IMR-90 (cell line): ENCODE results near the gene PAM16. TPM values are rescaled to one million over a fixed set of nuclear protein-coding genes. Genes with fewer than 3 reads are reported as not detected.

Source experiments
- ATAC-seq: fragments of 200-7000 bp; cut with Tn5 transposase; 2 replicates; pipeline ENCODE4 v1.9.1; 2020; ENCODE audit warnings: low read depth, mild to moderate bottlenecking, moderate library complexity
- BruUV-seq: library from RNA; stranded (reverse); fragments of 400-500 nt; replicated peaks from 2 replicates; lab custom pipeline; 2021; lab: Mats Ljungman, UMichigan
- CTCF ChIA-PET: fragments of 300-600 bp; formaldehyde crosslinking; extraction: SDS; loops from one replicate; lab custom pipeline; 2021; ENCODE audit warnings: antibody characterized with exemption; lab: Yijun Ruan, JAX
- POLR2A ChIA-PET: fragments of 300-600 bp; sonication (Branson Sonifier 250); formaldehyde crosslinking; loops from one replicate; lab custom pipeline; 2022; ENCODE audit warnings: antibody characterized with exemption; ENCODE audit not compliant: unreplicated experiment; lab: Charles Lee
- DNase-seq: peaks from one replicate; pipeline ENCODE4 v3.0.0; 2013
- H2AFZ ChIP-seq: replicated peaks from 2 replicates; pipeline ENCODE3; 2013; ENCODE audit warnings: low read length, mild to moderate bottlenecking; ENCODE audit not compliant: poor library complexity
- H2AK5ac ChIP-seq: 2 replicates; pipeline ENCODE4 v1.6.1; 2013; ENCODE audit warnings: low read depth, low read length, inconsistent platforms
- H2AK9ac ChIP-seq: replicated peaks from 2 replicates; pipeline ENCODE3; 2013; ENCODE audit warnings: mild to moderate bottlenecking, low read depth, low read length, moderate library complexity; ENCODE audit not compliant: poor library complexity
- H2BK120ac ChIP-seq: 2 replicates; pipeline ENCODE4 v1.6.1; 2013; ENCODE audit warnings: low read depth, low read length, inconsistent platforms
- H2BK15ac ChIP-seq: 3 replicates; pipeline ENCODE4 v1.6.1; 2013; ENCODE audit warnings: low read depth, low read length, inconsistent platforms
- H2BK20ac ChIP-seq: 2 replicates; pipeline ENCODE4 v1.6.1; 2013; ENCODE audit warnings: low read depth, mild to moderate bottlenecking, inconsistent platforms, low read length, moderate library complexity
- H2BK5ac ChIP-seq: 2 replicates; pipeline ENCODE4 v1.6.1; 2013; ENCODE audit warnings: mild to moderate bottlenecking, low read depth, low read length, inconsistent platforms; ENCODE audit not compliant: poor library complexity, severe bottlenecking
- H3K14ac ChIP-seq: replicated peaks from 2 replicates; pipeline ENCODE4 v1.6.1; 2013; ENCODE audit warnings: low read depth, low read length, inconsistent platforms
- H3K18ac ChIP-seq: 2 replicates; pipeline ENCODE4 v1.6.1; 2013; ENCODE audit warnings: low read depth, low read length, control low read depth
- H3K23ac ChIP-seq: 2 replicates; pipeline ENCODE4 v1.6.1; 2013; ENCODE audit warnings: low read depth, low read length, inconsistent platforms
- H3K27ac ChIP-seq: 2 replicates; pipeline ENCODE4 v1.5.1; 2013; ENCODE audit warnings: mild to moderate bottlenecking, control low read depth, low read length; ENCODE audit not compliant: insufficient read depth
- H3K27me3 ChIP-seq: 2 replicates; pipeline ENCODE4 v1.6.1; 2013; ENCODE audit warnings: low read length; ENCODE audit not compliant: control insufficient read depth, insufficient read depth
- H3K36me3 ChIP-seq: 2 replicates; pipeline ENCODE4 v1.6.1; 2013; ENCODE audit warnings: low read length, mixed read lengths; ENCODE audit not compliant: control insufficient read depth, insufficient read depth
- H3K4ac ChIP-seq: 2 replicates; pipeline ENCODE4 v1.6.1; 2013; ENCODE audit warnings: low read depth, low read length, inconsistent platforms
- H3K4me1 ChIP-seq: 2 replicates; pipeline ENCODE4 v1.6.1; 2013; ENCODE audit warnings: low read length, mixed read lengths; ENCODE audit not compliant: control insufficient read depth, insufficient read depth
- H3K4me2 ChIP-seq: 2 replicates; pipeline ENCODE4 v1.6.1; 2013; ENCODE audit warnings: low read depth, mild to moderate bottlenecking, control low read depth, low read length, moderate library complexity
- H3K4me3 ChIP-seq: 2 replicates; pipeline ENCODE4 v1.5.1; 2013; ENCODE audit warnings: low read depth, mild to moderate bottlenecking, control low read depth, low read length, moderate library complexity; ENCODE audit not compliant: insufficient read depth
- H3K56ac ChIP-seq: 2 replicates; pipeline ENCODE4 v1.6.1; 2013; ENCODE audit warnings: low read length, inconsistent platforms; ENCODE audit not compliant: insufficient read depth; ENCODE audit errors: extremely low read depth
- H3K79me1 ChIP-seq, 2 experiments: 2 replicates each; pipeline ENCODE4 v1.6.1; 2013; ENCODE audit warnings: low read length in 2 of 2, inconsistent platforms in 1 of 2, low read depth in 1 of 2
- H3K9ac ChIP-seq: 2 replicates; pipeline ENCODE4 v1.6.1; 2013; ENCODE audit warnings: low read depth, low read length, control low read depth
- H3K9me1 ChIP-seq: 2 replicates; pipeline ENCODE4 v1.6.1; 2013; ENCODE audit warnings: low read length, inconsistent platforms; ENCODE audit not compliant: insufficient read depth
- H3K9me3 ChIP-seq: 2 replicates; pipeline ENCODE4 v1.6.1; 2013; ENCODE audit warnings: low read length; ENCODE audit not compliant: control insufficient read depth, insufficient read depth
- H4K20me1 ChIP-seq: 2 replicates; pipeline ENCODE4 v1.6.1; 2013; ENCODE audit warnings: low read length, inconsistent platforms; ENCODE audit not compliant: insufficient read depth
- H4K5ac ChIP-seq: 2 replicates; pipeline ENCODE4 v1.6.1; 2013; ENCODE audit warnings: mild to moderate bottlenecking, low read depth, low read length, control low read depth
- H4K8ac ChIP-seq, 2 experiments: 2 replicates each; pipeline ENCODE4 v1.6.1; 2013; ENCODE audit warnings: low read depth in 2 of 2, low read length in 2 of 2, control low read depth in 1 of 2, inconsistent platforms in 1 of 2
- H4K91ac ChIP-seq: 2 replicates; pipeline ENCODE4 v1.6.1; 2013; ENCODE audit warnings: low read depth, low read length, inconsistent platforms; ENCODE audit not compliant: insufficient read depth
- BHLHE40 ChIP-seq: fragments of 150-350 bp; IDR thresholded peaks from 2 replicates; pipeline ENCODE4 v1.6.1; 2016; ENCODE audit warnings: mild to moderate bottlenecking, low read depth, low read length
- CEBPB ChIP-seq: IDR thresholded peaks from 2 replicates; pipeline ENCODE4 v1.6.1; 2012; ENCODE audit warnings: low read depth, low read length, improper control_type of control experiment
- FOS ChIP-seq: fragments of 150-350 bp; IDR thresholded peaks from 2 replicates; pipeline ENCODE4 v1.6.1; 2016; ENCODE audit warnings: low read depth, low read length
- RCOR1 ChIP-seq: IDR thresholded peaks from 2 replicates; pipeline ENCODE4 v1.6.1; 2012; ENCODE audit warnings: mild to moderate bottlenecking, low read length, improper control_type of control experiment; ENCODE audit not compliant: insufficient replicate concordance
- RFX5 ChIP-seq: IDR thresholded peaks from 2 replicates; pipeline ENCODE4 v1.8.0; 2012; ENCODE audit warnings: low read depth, mild to moderate bottlenecking, low read length, moderate library complexity
- WGBS, 2 experiments: methylation state at CpG; one replicate each; pipeline versions ENCODE4 v1.1.5 to v1.1.7; 2013; ENCODE audit warnings: missing lambda C conversion rate in 2 of 2; ENCODE audit not compliant: insufficient read length in 1 of 2; ENCODE audit errors: extremely low coverage in 2 of 2; 5-methylcytosine and 5-hydroxymethylcytosine counted together
- dilution Hi-C: fragments of 300-500 bp; cut with HindIII; formaldehyde crosslinking; loops from one replicate; pipeline ENCODE4 v1.14.3; 2018; ENCODE audit warnings: low sequenced_read_pairs; ENCODE audit not compliant: unreplicated experiment
- in situ Hi-C: fragments of 300-500 bp; cut with MboI; formaldehyde crosslinking; loops from 3 replicates; pipeline ENCODE4 v1.14.3; 2019; ENCODE audit warnings: low sequenced_read_pairs, inconsistent platforms, mixed read lengths
- intact Hi-C: fragments of 100-400 bp; cut with micrococcal nuclease; formaldehyde crosslinking; loops from 2 replicates; pipeline ENCODE4 v1.10.0; 2022
- polyA plus RNA-seq, 3 experiments: library from polyadenylated mRNA; depleted of rRNA; stranded (reverse); fragments of >200 nt; gene quantifications; 2 replicates each; pipeline ENCODE4 v1.2.3, GENCODE V29; 2012; ENCODE audit warnings: low replicate concordance in 1 of 3
- total RNA-seq: library from RNA; depleted of rRNA; stranded (reverse); fragments of >200 nt; gene quantifications from 2 replicates; pipeline ENCODE4 v1.2.3, GENCODE V29; 2012
- TF ChIP-seq, protein P1 (sequence below): fragments of 150-350 bp; IDR thresholded peaks from 2 replicates; pipeline ENCODE4 v1.6.1; 2016; ENCODE audit warnings: low read depth, mild to moderate bottlenecking, low read length, moderate library complexity, borderline replicate concordance
- TF ChIP-seq, protein P2 (sequence below): fragments of 150-350 bp; IDR thresholded peaks from 2 replicates; pipeline ENCODE4 v1.6.1; 2017; ENCODE audit warnings: mild to moderate bottlenecking, antibody characterized with exemption, low read length, low read depth

PAM16 gene
- total and polyA plus RNA-seq, 2 of the 4 experiments (the other 2 are of a cell fraction) = 17.9 to 48.4 TPM

DNA sequence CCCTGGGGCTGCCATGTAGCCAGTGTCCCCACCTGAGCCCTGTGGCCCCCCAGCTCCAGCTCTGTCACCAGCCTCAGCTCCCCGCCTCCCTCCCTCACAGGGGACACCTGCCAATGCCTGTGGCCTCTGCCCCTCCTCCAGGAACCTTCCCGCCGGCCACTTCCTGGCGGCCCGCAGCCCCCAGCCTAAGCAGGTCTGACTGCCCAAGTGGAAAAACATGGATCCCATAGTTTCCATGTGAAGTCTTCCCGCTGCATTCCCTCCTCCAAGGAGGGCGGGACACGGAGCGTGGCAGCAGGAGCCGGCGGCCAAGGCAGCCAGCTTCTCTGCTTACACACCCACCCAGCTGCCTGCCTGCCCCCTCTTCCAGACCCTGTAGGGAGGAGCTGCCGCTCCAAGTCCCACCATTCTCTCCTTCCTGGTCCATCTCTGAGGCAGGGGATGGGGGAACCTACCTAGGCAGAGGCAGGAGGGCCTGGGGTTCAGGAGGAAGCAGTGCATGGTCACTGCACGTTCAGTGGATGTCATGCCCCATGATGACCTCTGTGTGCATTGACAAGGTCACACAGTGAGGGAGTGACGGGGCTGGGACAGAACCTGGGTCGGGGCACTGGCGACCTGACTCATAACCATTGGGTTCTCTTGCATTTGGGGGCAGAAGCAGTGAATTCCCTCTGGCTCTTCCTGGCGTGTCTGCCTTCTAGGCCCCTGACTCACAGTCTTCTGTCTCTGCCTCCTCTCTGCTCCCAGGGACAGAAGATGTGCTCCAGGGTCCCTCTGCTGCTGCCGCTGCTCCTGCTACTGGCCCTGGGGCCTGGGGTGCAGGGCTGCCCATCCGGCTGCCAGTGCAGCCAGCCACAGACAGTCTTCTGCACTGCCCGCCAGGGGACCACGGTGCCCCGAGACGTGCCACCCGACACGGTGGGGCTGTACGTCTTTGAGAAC is 29.3 kb upstream of the PAM16 start:
- Histone ChIP-seq H3K18ac (no peak overlapping the region), H2BK5ac (no peak overlapping the region), H3K27me3 (no peaks in the 10 kb centered on the region), H3K4me2 (no peak overlapping the region), H3K56ac (no peak overlapping the region), H3K9me3 (no peaks in the 10 kb centered on the region), H4K91ac (no peak overlapping the region), H2AK5ac (peak overlapping the region; percentile 7; the same call in 1 of the 2 replicates), H2AK9ac (peak overlapping the region; percentile 78), H4K8ac (no peak overlapping the region), H2AFZ (peak overlapping the region; percentile 51), H2BK120ac (no peak overlapping the region), H4K5ac (no peak overlapping the region), H3K4ac (no peak overlapping the region), H3K79me1 (peaks cover 0 to 88% of the 10 kb centered on the region in 2 experiments; a peak in 3 of 4 replicates), H3K4me1 (peaks cover 32% of the 10 kb centered on the region), H3K9me1 (peaks cover 6% of the 10 kb centered on the region), H3K27ac (no peak overlapping the region), H3K23ac (no peak overlapping the region), H2BK15ac (no peak overlapping the region), H4K20me1 (peaks cover 98% of the 10 kb centered on the region), H3K9ac (no peak overlapping the region), H3K4me3 (no peak overlapping the region), H2BK20ac (no peak overlapping the region), H3K36me3 (peaks cover 66% of the 10 kb centered on the region), H3K14ac (no peak overlapping the region)
- DNase-seq = no peak
- POLR2A ChIA-PET = no interaction called here
- intact Hi-C loops (no loop called here), in situ Hi-C loops (no loop called here), dilution Hi-C loops (no loop called here)
- no peak for ATAC-seq
- TF ChIP-seq RCOR1 (no peak), BHLHE40 (no peak), CEBPB (no peak), RFX5 (no peak), FOS (no peak)
- TF ChIP-seq, protein P1, sequence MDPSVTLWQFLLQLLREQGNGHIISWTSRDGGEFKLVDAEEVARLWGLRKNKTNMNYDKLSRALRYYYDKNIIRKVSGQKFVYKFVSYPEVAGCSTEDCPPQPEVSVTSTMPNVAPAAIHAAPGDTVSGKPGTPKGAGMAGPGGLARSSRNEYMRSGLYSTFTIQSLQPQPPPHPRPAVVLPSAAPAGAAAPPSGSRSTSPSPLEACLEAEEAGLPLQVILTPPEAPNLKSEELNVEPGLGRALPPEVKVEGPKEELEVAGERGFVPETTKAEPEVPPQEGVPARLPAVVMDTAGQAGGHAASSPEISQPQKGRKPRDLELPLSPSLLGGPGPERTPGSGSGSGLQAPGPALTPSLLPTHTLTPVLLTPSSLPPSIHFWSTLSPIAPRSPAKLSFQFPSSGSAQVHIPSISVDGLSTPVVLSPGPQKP = no peak
- TF ChIP-seq, protein P2, sequence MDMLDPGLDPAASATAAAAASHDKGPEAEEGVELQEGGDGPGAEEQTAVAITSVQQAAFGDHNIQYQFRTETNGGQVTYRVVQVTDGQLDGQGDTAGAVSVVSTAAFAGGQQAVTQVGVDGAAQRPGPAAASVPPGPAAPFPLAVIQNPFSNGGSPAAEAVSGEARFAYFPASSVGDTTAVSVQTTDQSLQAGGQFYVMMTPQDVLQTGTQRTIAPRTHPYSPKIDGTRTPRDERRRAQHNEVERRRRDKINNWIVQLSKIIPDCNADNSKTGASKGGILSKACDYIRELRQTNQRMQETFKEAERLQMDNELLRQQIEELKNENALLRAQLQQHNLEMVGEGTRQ = no peak
- CTCF ChIA-PET = interaction anchor here (0.5 kb wide), 1 partner anchor 110 kb away, joined by 3 read pairs; no protein-coding TSS in a partner anchor
- 72% methylated on average over 10 of the region's 26 CpGs; no CpG with 5 or more reads in 1 of the 2 experiments for WGBS, 2 experiments
- BruUV-seq = no TSS peak
